HFFc6 (cell line): ENCODE data around the gene ARHGEF7. TPM values are rescaled to one million over a fixed set of nuclear protein-coding genes. Genes with fewer than 3 reads are reported as not detected.

Experiments used
- DNase-seq: peaks from one replicate; pipeline ENCODE4 v3.0.0-alpha.2; 2018
- H3K27ac Mint-ChIP-seq: 2 replicates; pipeline ENCODE4 v1.8.0; 2020; ENCODE audit warnings: mild to moderate bottlenecking, mixed read lengths
- H3K27me3 Mint-ChIP-seq: 2 replicates; pipeline ENCODE4 v1.8.0; 2021; ENCODE audit warnings: mild to moderate bottlenecking, moderate library complexity, mixed read lengths; ENCODE audit not compliant: insufficient read depth
- H3K36me3 Mint-ChIP-seq: 2 replicates; pipeline ENCODE4 v1.8.0; 2021; ENCODE audit warnings: low read depth, mixed read lengths
- H3K4me1 Mint-ChIP-seq: 2 replicates; pipeline ENCODE4 v1.8.0; 2020; ENCODE audit warnings: low read depth, mixed read lengths
- H3K4me3 Mint-ChIP-seq: 2 replicates; pipeline ENCODE4 v1.8.0; 2020; ENCODE audit warnings: mild to moderate bottlenecking, moderate library complexity, mixed read lengths
- H3K9me3 Mint-ChIP-seq: 2 replicates; pipeline ENCODE4 v1.8.0; 2020; ENCODE audit warnings: mild to moderate bottlenecking, mixed read lengths
- CTCF ChIP-seq: fragments of 200-600 bp; sonication (generic); IDR thresholded peaks from 2 replicates; pipeline ENCODE4 v1.5.0; 2021; ENCODE audit warnings: antibody characterized with exemption, mild to moderate bottlenecking
- total RNA-seq, 6 experiments: library from RNA; stranded (reverse); fragmentation: NEBNext Ultra II Directional; extraction: Animal tissue kit (Norgen Biotek cat#: 25700); gene quantifications; 2 replicates in 1 of 6; 3 replicates in 5 of 6; pipeline ENCODE4 v1.2.3, GENCODE V29; 2021

ARHGEF7 gene
- total RNA-seq, 6 experiments from 2014 or later, result 32.3 to 38.1 (median 35.0) TPM

GRCh38 chr13:111303559-111303958 lies 188.4 kb downstream of the ARHGEF7 start:
- Mint-ChIP-seq H3K4me3 (no peak overlapping the region), H3K27ac (no peak overlapping the region), H3K9me3 (no peaks in the 10 kb centered on the region), H3K4me1 (no peaks in the 10 kb centered on the region), H3K27me3 (peaks cover 8% of the 10 kb centered on the region), H3K36me3 (peaks cover 44% of the 10 kb centered on the region)
- no peak for DNase-seq
- TF ChIP-seq CTCF, result no peak

DNA sequence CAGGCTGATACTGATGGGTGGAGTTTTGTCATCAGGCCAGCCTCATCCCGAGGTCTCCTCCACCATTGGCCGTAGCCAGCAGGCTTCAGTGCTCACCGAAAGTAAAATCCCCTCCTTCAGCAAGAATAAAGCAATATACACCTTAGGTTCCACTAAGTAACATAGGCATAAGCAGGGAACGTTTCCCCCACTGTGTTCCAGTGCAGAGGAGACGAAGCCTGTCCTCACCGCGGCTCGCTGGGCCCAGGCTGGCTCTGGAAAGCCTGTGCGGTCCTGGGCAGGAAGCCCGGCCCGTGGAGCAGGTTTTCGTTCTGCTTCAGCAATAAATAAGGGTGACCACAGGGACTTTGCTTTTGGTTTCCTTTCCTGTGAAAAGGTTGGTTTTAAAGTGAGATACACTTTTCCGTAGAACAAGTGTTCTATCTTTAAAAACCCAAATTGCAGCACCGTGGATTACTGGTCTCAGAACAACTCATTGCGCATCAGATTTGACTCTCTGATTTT lies 189.0 kb downstream of the ARHGEF7 start:
- H3K27ac Mint-ChIP-seq, result no peak overlapping the region
- DNase-seq, result no peak
- H3K9me3 Mint-ChIP-seq, result no peaks in the 10 kb centered on the region; the same call in 1 of the 2 replicates

GRCh38 chr13:111304603-111305289 lies 189.6 kb downstream of the ARHGEF7 start:
- peaks cover 8% of the 10 kb centered on the region for H3K27me3 Mint-ChIP-seq
- no peak for TF ChIP-seq CTCF
- H3K27ac Mint-ChIP-seq, result no peak overlapping the region
- no peak for DNase-seq
- H3K9me3 Mint-ChIP-seq, result peaks cover 2% of the 10 kb centered on the region; the same call in 1 of the 2 replicates
- H3K4me3 Mint-ChIP-seq, result no peak overlapping the region
- H3K36me3 Mint-ChIP-seq, result peaks cover 56% of the 10 kb centered on the region
- no peaks in the 10 kb centered on the region for H3K4me1 Mint-ChIP-seq

More for the DNA sequence above, 189.0 kb downstream of the ARHGEF7 start:
- no peak for TF ChIP-seq CTCF
- no peak overlapping the region for H3K4me3 Mint-ChIP-seq
- H3K27me3 Mint-ChIP-seq, result peaks cover 8% of the 10 kb centered on the region
- H3K36me3 Mint-ChIP-seq, result peaks cover 49% of the 10 kb centered on the region
- no peaks in the 10 kb centered on the region for H3K4me1 Mint-ChIP-seq

DNA sequence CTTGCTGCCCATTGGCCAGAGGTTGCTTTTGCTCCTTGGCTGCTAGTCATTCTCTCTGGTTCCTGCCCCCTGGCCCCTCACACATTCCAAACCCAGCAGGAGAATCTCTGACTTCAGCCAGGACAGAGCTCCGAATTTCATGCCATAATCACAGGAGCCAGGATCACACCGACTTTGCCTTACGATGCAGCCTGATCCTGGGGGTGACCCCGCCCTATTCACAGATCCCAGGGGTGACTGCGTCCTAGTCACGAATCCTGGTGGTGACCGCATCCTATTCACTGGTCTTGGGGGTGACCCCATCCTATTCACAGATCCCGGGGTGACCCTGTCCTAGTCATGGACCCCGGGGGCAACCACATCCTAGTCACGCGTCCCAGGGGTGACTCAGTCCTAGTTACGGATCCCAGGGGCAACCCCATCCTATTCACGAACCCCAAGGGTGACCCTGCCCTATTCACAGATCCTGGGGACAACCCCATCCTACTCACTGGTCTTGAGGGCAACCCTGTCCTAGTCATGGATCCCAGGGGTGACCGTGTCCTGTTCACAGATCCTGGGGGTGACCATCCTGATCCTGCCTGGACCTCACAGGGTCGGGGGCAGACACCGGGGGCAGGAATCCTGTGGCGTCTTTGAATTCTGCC lies 198.0 kb downstream of the ARHGEF7 start:
- peaks cover 57% of the 10 kb centered on the region for H3K36me3 Mint-ChIP-seq
- H3K27ac Mint-ChIP-seq, result no peak overlapping the region
- H3K4me3 Mint-ChIP-seq, result no peak overlapping the region
- TF ChIP-seq CTCF, result no peak
- H3K9me3 Mint-ChIP-seq, result peaks cover 37% of the 10 kb centered on the region
- H3K4me1 Mint-ChIP-seq, result peaks cover 16% of the 10 kb centered on the region
- DNase-seq, result no peak
- peaks cover 6% of the 10 kb centered on the region for H3K27me3 Mint-ChIP-seq

DNA sequence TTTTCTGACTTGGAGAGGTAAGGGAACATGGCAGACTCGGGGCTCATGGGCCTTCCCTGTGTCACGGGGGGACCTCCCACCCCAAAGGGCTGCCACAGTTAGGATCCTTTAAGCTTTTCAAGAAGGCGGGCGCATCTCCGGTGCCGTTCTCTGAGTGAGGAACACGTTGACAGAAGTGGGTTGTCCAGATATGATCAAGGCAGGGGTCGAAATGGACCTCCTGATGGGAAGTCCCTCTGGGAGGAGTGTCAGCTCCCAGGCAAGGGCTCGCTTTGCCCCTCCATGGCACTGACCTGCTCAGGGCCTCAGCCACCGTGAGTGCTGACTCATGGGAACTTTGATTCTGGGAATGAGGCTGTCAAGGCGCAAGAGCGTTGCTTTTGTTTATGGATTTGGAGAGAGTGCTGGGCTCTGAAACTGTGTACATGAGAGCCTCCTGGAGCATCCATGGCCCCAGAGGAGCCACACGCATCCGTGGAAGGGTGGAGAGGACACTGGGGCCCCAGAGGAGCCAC lies 198.9 kb downstream of the ARHGEF7 start:
- H3K27me3 Mint-ChIP-seq, result peaks cover 6% of the 10 kb centered on the region
- H3K4me1 Mint-ChIP-seq, result peaks cover 16% of the 10 kb centered on the region
- peaks cover 48% of the 10 kb centered on the region for H3K36me3 Mint-ChIP-seq
- H3K27ac Mint-ChIP-seq, result no peak overlapping the region
- peaks cover 37% of the 10 kb centered on the region for H3K9me3 Mint-ChIP-seq
- no peak for DNase-seq
- TF ChIP-seq CTCF, result no peak
- no peak overlapping the region for H3K4me3 Mint-ChIP-seq
